Stimulated activated CD8-positive, alpha-beta memory T cell treated with anti-CD3 and anti-CD28 coated beads, Interleukin-7, amount 100 ng/mL, for 24 hours (primary cell): ENCODE data around the gene DDA1.

Experiments used
- DNase-seq: peaks from one replicate; pipeline ENCODE4 v3.0.0-alpha.2; 2020; ENCODE audit warnings: low read depth

Gene DDA1

DNA sequence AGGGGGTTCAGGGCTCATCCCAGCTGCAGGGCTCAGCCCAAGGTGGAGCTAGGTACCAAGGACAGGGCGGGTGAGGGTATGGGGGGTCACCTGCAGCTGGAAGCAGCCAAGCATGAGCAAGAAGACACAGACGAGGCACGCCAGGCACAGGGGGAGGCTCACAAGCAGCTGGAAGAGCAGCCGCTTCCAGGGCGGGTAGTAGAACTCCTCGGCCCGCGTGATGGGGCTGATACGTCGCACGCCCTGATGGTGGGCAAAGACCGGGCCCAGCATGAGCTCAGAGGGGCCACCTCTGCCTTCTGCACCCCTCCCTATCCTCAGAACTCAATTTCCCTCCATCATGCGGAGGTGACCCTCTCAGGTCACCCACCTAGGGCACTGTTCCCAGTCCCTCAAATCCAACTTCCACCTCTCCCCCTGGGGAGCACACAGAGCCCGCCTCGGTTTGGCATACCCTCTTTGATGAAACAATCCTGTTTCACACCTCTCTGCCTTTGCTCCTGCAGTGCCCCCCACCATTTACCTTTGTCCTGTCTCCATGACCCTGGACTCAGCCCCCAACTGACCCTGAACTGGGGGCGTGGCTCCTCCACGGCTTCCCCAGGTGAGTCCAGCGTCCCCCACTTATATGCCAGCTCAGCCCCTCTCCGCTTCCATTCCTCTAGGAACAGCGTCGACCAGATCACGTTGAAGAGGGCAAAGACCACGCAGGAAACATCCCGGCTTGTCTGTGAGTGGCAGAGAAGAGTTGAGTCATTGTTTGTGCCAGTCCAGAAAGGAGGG, 21.1 kb downstream of the DDA1 start:
- DNase-seq, result no peak

DNA sequence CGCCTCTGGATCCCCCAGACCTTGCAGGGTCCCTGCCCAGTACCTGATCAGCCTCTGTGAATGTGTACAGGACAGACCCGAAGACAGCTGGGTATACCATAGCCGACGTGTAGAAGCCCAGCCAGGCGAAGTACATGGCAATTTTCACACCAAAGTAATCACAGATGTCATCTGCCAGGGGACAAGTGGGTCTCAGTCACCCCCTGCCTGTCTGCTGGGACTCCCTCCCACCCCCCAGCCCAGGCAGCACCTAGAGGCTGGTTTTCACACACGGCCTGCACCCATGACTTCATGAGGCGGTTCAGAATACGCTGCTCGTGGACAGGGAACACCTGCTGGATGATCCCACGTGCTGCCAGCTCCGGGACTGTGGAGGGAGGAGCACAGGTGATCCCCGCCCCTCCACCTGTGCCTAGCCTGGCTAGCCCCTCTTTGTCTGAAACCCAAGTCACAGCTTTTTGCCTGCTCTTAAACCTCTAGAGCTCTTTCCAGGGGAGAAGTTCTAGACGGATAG, 21.7 kb downstream of the DDA1 start:
- DNase-seq, result no peak

GRCh38 chr19:17332360-17332676, 23.0 kb downstream of the DDA1 start:
- DNase-seq, result no peak

DNA sequence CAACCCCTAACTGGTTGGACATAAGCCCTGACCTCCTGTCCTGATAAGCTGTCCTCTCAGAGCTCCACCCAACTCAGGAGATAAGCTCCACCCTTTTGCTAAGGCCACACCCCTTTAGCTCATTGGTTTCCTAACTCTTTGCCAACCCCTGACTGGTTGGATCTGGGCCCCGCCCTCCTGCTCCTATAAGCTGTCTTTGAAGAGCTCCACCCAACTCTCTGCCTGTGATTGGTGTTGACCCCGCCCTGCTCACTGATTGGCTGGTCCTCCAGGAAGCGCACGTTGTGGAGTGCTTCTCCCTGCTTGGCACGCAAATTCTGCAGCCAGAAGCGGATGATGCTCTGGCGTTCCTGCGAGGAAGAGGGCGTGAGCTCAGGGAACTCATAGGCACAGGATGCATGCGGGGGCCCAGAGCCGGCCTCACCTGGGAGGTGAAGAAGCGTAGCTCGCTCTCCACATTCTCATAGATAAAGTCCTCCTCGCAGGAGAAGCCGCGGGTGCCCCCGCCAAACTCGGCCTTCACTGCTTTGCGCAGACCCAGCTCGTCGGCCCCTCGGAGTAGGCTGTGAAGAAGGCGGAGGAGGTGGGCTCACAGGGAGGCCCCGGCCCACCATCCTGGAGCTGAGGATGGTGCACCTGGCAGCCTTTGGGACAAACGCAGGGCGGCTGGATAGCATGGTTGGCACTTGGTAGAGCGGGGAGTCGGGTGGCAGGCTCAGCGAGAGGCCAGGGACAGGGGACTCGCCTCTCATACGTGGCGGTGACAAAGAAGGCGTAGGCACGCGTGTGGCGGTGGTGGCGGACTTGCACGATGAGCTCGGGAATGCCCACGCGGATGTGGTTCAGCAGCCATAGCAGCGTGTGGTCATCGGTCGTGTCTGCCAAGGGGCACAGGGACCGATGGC, 23.6 kb downstream of the DDA1 start:
- DNase-seq, result no peak

DNA sequence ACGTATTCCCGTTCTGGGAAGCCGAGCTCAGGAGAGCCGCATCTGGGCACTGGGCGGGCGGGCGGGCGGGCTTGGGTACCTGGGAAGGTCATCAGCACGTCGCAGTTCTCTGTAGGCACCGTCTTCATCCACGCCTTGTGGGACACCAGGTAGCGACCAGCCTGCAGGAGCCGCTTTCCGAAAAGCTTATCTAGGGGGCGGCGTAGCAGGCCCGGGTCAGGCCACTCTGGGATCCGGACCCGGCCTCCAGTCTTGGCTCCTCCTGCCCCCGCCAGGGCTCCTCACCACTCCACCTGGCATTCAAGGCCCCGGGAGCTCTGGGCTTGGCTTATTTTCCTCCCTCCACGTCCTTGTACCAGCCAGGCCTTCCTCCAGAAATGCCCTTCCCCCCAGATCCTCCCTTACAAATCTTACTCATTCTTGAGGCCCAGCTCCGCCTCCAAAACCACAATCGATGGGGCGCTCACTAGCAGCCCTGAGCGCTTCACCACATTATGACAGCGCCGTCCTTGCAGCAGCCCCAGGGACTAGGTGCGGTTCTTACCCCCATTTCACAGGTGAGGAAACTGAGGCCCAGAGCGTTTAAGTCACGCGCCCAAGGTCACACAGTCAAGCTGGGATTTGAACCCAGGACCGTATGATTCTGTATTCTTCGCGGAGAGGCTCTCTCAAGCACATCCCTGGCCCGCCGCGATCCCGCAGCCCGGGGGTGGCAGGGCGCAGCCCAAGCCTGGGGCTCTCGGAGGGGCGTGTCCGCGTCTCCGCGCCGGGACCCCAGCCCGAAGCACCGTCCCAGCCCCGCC, 24.4 kb downstream of the DDA1 start:
- DNase-seq, result peak; percentile 59

GRCh38 chr19:17334414-17335409, 25.3 kb downstream of the DDA1 start, which contains the start of gene ANO8:
TSS of gene ANO8 (minus strand) at chr19:17334855. CDS start at chr19:17334670, 185 bp downstream.
- peak; percentile 94 for DNase-seq

- DNase-seq, result no peak
These were observed 26.2 kb downstream of the DDA1 start for GRCh38 chr19:17335575-17335974.

DNA sequence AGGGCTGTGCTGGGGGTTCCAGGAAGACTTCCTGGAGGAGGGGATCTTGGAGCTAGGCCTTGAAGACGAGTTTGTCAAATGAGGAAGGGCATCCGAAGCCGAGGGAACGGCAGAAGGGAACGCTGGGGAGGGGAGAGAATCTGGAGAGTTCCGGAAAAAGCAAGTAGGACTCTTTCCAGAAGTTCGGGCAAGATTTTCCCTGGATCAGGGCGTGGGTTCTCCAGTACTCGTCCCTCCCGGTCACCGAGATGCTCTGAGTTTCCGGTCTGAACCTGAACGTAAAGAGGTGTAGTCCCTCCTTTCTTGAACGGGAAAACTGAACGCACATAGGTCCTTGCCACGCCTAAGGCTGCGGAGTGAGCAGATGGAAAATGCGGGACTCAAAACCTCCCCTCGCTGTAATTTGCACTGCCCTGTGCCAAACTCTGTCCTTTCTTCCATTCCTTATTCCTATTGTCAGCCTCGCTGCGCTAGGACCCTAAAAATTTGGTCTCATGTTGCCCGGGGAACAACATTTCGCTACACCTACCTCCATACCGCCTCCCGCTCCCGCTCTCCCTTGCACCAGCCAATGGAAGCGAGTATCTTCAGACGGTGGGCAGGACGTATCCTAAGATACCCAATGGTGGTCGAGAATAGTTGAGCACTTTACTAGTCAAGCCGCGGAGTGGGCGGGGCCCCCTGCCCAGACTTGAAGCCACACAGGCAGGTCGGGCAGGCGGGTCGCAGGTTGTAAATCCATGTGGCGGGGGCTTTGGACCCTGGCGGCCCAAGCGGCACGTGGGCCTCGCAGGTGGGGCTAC, 27.7 kb downstream of the DDA1 start, which contains the start of gene GTPBP3:
GTPBP3 (plus strand) TSS at position 682 of the 803 bp plus-strand sequence; CDS start at position 741, 59 bp downstream.
- peak; percentile 91 for DNase-seq

DNA sequence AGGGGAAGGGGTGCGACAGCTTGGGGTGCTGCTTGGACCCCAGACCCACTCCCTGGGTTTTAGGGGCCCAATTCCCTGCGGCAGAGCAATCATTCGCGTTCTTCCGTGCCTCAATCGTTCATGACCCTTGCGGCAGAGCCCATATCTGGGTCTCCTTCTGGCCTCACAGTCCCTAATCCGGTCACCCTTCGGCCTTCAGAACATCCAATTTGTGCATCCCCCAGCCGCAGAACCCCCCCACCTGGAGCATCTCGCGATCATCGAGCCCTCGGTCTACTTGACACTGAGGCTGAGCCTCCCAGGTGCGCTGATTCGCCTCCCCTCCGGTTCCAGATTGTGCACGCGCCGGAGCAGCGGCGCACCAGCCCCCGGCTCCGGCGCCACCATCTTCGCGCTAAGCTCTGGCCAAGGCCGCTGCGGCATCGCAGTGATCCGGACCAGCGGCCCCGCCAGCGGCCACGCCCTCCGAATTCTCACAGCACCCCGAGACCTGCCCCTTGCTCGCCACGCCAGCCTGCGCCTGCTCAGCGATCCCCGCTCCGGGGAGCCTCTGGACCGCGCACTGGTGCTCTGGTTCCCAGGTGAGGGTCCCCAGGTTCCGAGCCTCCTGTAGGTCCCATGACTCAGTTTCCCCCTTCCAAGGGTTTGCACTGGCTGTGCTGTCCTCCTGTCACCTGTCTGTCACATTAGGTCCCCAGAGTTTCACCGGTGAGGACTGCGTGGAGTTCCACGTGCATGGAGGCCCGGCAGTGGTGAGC, 28.5 kb downstream of the DDA1 start:
- peak; percentile 17 for DNase-seq

DNA sequence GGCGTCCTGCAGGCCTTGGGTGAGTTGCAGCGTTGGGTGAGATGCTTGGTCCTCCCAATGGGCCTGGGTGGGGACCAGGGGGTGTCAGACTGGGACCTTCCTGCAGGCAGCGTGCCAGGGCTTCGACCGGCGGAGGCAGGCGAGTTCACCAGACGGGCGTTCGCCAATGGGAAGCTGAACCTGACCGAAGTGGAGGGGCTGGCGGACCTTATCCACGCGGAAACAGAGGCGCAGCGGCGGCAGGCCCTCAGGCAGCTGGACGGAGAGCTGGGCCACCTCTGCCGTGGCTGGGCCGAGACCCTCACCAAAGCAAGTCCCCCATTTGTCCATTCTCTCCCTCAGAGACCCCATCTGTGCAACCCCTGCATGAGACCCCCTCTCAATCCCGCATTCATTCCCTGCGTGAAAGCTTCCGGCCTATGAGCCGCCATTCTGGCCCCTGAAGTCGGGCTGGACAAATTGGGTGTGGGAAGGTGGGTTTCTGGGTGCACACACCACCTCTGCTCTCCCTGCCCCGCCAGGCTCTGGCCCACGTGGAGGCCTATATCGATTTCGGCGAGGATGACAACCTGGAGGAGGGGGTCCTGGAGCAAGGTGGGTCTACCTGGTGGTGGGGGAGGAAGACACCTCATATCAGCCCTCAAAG, 29.2 kb downstream of the DDA1 start:
- no peak for DNase-seq

- peak; percentile 35 for DNase-seq
These were observed 29.9 kb downstream of the DDA1 start for GRCh38 chr19:17339088-17339741.

DNA sequence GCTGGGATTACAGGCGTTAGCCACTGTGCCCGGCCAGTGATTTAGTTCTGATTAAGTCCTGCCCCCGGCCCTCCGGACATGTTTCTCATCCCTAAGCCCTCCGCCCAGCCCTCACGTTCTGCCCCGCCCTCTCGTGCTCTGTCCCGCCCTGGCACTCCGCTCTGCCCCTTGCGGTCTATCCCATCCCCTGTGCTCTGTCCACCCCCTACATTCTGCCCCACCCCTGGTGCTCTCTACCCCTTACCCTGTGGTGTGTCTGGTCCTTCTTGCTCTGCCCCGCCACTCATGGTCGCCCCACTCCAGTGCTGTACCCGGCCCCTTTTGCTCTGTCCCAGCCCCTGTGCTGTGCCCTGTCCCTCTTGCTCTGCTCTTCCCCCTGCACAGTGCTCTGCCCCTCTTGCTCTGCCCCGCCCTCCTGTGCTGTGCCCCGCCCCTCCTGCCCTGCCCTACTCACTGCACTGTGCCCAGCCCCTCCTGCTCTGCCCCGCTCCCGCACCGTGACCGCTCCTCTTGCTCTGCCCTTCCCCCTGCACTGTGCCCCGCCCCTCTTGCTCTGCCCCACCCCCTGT, 31.0 kb downstream of the DDA1 start:
- DNase-seq, result no peak

DNA sequence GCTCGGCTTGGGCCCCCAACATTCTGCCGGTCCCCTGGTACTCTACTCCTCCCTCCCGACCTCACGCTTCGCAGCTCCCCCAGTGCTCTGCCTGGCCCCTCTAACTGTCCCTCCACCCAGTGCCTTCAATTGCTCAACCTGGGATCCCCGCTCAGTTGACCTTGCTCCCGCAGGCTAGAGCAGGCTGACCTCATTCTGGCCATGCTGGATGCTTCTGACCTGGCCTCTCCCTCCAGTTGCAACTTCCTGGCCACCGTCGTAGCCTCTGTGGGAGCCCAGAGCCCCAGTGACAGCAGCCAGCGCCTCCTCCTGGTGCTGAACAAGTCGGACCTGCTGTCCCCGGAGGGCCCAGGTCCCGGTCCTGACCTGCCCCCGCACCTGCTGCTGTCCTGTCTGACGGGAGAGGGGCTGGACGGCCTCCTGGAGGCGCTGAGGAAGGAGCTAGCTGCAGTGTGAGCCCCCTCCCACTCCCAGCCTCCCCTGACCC, 31.6 kb downstream of the DDA1 start:
- no peak for DNase-seq

GRCh38 chr19:17341386-17341785, 32.0 kb downstream of the DDA1 start:
- DNase-seq, result no peak

GRCh38 chr19:17341845-17342244, 32.5 kb downstream of the DDA1 start:
- no peak for DNase-seq

DNA sequence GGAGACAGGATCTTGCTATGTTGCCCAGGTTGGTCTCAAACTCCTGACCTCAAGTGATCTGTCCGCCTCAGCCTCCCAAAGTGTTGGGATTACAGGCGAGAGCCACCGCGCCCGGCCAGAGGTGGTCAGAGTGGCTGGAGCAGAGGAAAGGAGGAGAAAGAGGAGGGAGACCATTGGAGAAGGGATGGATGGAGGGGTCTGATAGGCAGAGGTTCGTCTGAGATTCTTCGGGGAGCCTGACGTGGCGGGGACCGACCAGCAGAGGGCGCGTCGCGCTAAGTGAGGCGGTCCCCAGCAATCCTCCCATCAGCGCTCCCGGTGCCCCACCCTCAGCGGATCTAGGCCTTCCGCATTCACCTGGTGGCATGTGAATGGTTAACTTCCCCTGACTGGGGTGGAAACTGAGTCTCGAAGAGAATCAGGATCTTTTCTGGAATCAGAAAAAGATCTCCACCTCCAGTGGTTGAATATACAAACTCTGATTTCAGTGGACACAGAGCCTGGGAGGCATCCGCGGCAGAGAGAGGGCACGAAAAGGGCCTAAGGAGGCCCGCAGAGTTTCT, 36.8 kb downstream of the DDA1 start:
- peak; percentile 61 for DNase-seq

DNA sequence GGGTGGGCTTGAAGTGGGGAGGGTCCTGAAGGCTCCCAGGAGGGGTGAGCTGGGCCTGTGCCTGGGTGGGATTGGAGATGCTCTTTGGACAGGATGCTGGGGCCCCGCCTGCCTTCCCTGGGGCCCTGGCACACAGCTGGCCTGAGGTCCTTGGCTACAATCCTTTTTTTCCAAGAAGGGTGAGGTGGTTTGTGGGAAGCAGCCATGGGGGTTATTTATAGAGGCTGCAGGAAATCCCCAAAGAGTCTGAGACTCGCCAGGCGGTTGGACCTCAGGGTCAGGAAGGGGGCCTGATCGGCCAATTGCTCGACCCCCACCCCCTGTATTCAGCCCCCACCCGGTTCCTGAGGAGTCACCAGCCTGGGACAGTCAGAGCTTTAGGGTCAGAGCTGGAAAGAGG, 38.0 kb downstream of the DDA1 start:
- no peak for DNase-seq
